ENCODE data around the gene HMGXB4. TPM values are rescaled to one million over a fixed set of nuclear protein-coding genes. Genes with fewer than 3 reads are reported as not detected.
A peak's percentile ranks its signal among the peaks of the same experiment; 100 is the strongest.

HMGXB4 gene
- total RNA-seq, 1 experiment from 2014 or later, result 43.4 TPM

DNA sequence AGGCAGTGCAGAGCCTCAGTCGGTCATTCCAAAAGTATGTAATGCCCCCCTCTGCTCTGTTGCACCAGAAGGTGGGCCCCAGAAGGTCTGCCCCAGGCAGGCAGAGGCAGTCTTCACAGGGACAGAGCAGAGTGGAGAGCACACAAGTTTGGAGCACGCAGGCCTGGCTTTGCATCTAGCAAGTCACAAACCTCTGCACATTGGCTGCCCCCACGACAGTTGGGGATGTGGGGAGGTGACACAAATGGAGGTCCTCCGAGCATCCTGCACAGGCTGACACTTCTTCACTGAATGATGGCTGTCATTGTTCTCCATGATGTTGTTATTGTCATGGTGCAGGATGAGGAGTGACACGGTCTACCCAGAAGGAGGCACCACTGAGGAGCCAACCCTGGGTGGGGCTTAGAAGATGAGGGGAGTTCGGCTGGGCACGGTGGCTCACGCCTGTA lies 54.3 kb downstream of the HMGXB4 start:
- H3K27ac ChIP-seq, result peak overlapping the region; percentile 91
- peaks cover 60% of the 10 kb centered on the region for H3K4me1 ChIP-seq
- no peaks in the 10 kb centered on the region for H3K36me3 ChIP-seq
- DNase-seq, result peak in 1 of 2 experiments; percentile 13
- no peak overlapping the region for H3K4me3 ChIP-seq
- H3K27me3 ChIP-seq, result no peaks in the 10 kb centered on the region
- no peaks in the 10 kb centered on the region for H3K9me3 ChIP-seq (replicated peaks)

GRCh38 chr22:35312198-35313059 lies 55.1 kb downstream of the HMGXB4 start:
- H3K4me1 ChIP-seq, result peaks cover 53% of the 10 kb centered on the region
- DNase-seq, result peak; percentile 38 to 61
- H3K4me3 ChIP-seq, result no peak overlapping the region
- H3K9me3 ChIP-seq (replicated peaks), result no peaks in the 10 kb centered on the region
- H3K27ac ChIP-seq, result peak overlapping the region; percentile 91
- no peaks in the 10 kb centered on the region for H3K27me3 ChIP-seq
- no peaks in the 10 kb centered on the region for H3K36me3 ChIP-seq

DNA sequence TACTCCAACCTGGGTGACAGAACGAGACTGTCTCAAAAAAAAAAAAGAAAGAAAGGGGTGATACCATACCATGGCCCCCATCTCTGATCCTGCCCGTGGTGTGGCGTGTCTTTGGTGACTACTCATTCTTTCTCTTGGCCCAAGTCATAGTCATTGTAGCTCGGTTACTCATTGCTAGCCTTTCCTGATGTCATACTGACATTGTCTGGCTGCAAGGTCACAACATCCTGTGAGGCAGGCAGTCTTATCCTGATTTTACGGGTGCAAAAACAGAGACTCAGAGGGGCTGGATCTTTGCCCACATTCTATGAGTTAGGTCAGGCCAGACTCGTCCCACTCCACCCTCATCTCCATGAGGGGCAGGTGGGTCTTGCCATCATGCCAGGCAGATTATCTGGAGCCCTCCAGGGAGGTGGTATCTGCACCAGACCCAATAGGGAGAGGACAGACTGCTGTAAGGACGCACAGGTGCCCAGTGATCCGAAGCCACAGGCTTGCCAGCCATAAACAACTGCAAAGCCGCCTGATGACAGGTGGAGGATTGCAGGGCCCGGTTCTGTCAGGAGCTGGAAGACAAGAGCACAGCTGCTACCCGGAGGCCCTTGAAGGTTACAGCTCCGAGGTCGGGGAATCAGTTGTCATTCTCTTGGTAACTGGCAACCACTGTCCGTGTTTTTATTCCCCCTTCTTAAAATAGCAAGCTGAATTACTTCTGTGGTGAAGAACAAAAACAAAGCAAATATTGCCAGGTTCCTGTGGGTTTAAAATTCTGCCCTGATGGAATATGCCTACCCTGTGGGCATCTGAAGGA lies 56.2 kb downstream of the HMGXB4 start:
- H3K27ac ChIP-seq, result peak overlapping the region; percentile 91
- H3K27me3 ChIP-seq, result no peaks in the 10 kb centered on the region
- no peaks in the 10 kb centered on the region for H3K9me3 ChIP-seq (replicated peaks)
- no peaks in the 10 kb centered on the region for H3K36me3 ChIP-seq
- H3K4me1 ChIP-seq, result peaks cover 53% of the 10 kb centered on the region
- peak; percentile 98 for DNase-seq
- H3K4me3 ChIP-seq, result no peak overlapping the region

DNA sequence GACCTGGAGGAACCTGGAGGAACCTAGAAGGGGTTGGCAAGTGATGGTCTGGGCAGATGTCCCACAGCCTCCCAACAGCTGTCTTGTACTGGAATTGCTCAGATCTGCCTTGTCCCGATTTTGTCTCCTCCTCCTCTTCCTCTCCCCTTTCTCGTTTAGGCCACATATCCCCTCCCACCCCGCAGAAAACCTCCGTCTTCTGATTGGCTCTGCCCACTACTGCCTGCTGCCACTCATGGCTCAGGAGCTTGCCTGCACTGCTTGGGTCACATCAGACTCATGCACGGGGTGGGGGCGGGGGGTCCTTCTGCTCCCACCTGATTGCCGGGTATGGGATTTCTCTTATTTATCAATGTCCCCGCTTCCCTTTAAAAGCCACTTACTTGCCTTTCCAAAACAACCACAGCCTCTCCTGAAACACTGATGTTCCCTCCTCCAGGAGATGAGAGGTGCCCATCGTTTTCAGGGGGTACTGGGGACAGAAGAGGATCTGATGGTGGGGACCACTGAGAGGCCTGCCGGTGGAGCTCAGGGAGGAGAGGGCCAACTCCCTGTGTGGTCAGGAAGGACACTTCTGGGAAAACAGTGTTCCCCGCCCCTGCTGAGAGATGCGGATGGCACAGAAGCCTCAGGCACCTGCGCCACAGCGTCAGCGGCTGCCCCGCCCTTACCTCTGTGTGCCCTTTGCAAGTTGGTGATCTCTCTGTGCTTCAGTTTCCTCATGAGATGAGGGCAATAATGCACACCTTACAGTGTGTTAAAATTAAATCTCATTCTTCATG lies 57.1 kb downstream of the HMGXB4 start:
- Histone ChIP-seq H3K4me3 (no peak overlapping the region), H3K27me3 (no peaks in the 10 kb centered on the region), H3K27ac (peak overlapping the region; percentile 91), H3K4me1 (peaks cover 53% of the 10 kb centered on the region), H3K9me3 (replicated peaks) (no peaks in the 10 kb centered on the region), H3K36me3 (no peaks in the 10 kb centered on the region)
- peak; percentile 80 to 84 for DNase-seq

- no peaks in the 10 kb centered on the region for H3K36me3 ChIP-seq
- H3K27ac ChIP-seq, result no peak overlapping the region
- H3K4me1 ChIP-seq, result peaks cover 48% of the 10 kb centered on the region
- no peaks in the 10 kb centered on the region for H3K27me3 ChIP-seq
- DNase-seq, result no peak
- H3K9me3 ChIP-seq (replicated peaks), result no peaks in the 10 kb centered on the region
- no peak overlapping the region for H3K4me3 ChIP-seq
Measured at GRCh38 chr22:35315141-35315854, 58.0 kb downstream of the HMGXB4 start.

DNA sequence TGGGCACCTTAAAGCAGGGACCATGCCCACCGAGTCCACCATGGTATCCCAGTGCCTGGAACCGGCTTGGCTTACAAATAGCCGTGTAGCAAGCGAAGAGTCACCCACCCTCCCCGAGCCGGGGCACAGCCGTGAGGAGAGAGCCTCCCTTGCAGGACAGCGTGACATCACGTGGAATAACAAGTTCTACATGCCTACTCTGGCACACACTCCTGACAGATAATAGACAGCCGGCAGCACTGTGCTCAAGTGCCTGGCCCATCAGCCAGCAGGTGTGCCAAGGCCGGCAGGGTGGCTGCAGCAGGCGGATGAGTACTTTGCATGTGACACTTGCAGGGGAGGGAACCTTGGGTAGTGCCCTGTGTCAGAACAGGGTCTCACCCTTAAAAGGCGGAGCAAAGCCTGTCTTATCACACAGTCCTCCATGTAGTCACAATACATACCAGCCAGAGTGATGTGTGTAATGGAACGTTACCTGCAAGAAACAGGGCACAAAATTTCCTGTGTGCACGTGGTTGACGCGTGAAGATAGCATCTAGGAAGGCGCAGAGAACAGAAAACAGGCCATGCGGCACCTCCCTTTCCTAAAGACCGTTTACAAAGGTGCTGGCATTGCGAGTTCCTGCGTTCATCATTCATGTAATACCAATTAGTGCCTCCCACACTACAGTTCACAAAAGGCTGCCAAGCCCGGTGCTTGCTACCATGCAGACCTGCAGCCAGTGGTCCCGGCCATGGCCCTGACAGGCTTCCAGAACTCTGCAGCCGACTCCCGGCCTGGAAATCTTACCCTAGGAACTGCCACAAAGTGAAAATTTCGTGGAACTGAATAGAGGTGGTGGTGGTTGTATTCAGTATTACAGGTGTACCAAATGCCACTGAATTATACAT lies 58.8 kb downstream of the HMGXB4 start:
- Histone ChIP-seq H3K36me3 (no peaks in the 10 kb centered on the region), H3K4me1 (peaks cover 40% of the 10 kb centered on the region), H3K27ac (no peak overlapping the region), H3K4me3 (no peak overlapping the region), H3K27me3 (no peaks in the 10 kb centered on the region), H3K9me3 (replicated peaks) (no peaks in the 10 kb centered on the region)
- no peak for DNase-seq

GRCh38 chr22:35316751-35317150 lies 59.5 kb downstream of the HMGXB4 start:
- no peak for DNase-seq
- no peaks in the 10 kb centered on the region for H3K36me3 ChIP-seq
- H3K27ac ChIP-seq, result no peak overlapping the region
- H3K4me1 ChIP-seq, result peaks cover 34% of the 10 kb centered on the region
- H3K4me3 ChIP-seq, result no peak overlapping the region
- H3K27me3 ChIP-seq, result no peaks in the 10 kb centered on the region
- H3K9me3 ChIP-seq (replicated peaks), result no peaks in the 10 kb centered on the region

DNA sequence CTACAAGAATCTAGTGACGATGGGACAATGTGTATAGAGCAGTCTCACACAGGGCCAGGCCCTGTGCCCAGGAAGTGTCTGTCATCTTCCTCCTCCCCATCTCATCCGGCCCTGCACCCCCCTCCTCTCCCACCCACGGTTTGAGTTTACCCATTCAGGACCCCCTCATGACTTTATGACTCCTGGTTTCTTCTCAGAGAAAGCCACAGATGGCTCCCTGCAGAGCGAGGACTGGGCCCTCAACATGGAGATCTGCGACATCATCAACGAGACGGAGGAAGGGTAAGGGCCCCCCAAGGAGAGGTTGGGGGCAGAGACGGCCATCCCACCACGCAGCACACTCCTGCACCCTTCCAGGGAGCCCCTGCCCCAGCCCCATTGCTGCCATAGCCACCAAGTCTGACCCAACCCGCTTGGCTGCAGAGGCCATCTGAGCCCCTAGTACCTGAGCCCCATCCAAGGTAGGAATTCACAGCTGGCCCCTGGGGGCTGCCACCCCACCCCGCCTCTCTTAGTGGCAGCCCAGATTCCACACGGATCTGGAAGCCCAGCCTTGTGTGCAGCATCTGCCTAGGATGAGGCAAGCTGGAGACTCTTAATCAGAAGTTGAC lies 60.5 kb downstream of the HMGXB4 start:
- DNase-seq, result no peak
- Histone ChIP-seq H3K4me1 (peaks cover 25% of the 10 kb centered on the region), H3K4me3 (no peak overlapping the region), H3K9me3 (replicated peaks) (no peaks in the 10 kb centered on the region), H3K36me3 (no peaks in the 10 kb centered on the region), H3K27me3 (no peaks in the 10 kb centered on the region), H3K27ac (no peak overlapping the region)

DNA sequence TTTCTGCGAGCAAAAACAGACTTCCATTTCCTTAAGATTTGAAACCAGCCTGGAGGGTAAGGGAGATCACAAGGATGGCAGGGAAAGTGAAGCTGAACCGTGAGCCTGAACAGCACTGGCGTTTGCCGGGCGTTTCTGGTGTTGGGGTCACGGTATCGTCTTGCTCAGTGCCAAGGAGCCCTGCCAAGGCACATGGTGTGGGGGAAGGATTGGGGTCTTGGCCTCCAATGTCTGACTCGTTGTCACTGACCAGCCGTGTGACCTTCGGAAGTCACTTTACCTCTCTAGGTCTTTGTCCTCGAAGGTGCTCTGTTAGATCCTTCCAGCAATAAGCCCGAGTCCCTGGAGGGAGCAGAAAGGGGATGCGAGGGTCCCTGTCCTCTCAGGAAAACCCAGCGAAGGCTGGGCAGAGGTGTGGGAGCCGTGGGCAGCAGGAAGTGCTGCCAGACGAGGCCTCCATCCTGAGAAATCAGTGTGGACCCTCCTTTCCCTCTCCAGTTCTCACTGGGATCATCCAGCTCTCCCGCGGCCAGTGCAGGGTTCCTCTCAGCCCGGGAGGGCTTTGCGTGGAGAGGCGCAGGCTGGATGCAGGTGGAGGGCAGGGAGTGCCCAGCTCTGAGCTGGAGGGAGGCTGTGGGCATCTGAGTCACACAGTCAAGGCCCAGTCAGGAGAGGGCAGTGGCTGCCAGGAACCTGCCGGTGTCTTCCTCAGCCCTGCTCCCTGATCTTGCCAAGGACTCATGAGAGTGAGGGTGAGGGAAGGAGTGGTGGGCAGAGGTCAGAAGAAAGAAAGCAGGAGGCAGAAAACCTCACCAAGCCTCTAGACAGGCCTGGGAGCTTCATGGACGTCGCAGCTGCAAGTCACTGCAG lies 61.3 kb downstream of the HMGXB4 start:
- H3K9me3 ChIP-seq (replicated peaks), result no peaks in the 10 kb centered on the region
- no peak overlapping the region for H3K4me3 ChIP-seq
- H3K4me1 ChIP-seq, result peaks cover 19% of the 10 kb centered on the region
- no peaks in the 10 kb centered on the region for H3K27me3 ChIP-seq
- H3K36me3 ChIP-seq, result no peaks in the 10 kb centered on the region
- H3K27ac ChIP-seq, result no peak overlapping the region
- DNase-seq, result no peak

- no peak overlapping the region for H3K4me3 ChIP-seq
- H3K4me1 ChIP-seq, result peaks cover 13% of the 10 kb centered on the region
- no peaks in the 10 kb centered on the region for H3K9me3 ChIP-seq (replicated peaks)
- no peak for DNase-seq
- no peak overlapping the region for H3K27ac ChIP-seq
- no peaks in the 10 kb centered on the region for H3K36me3 ChIP-seq
- no peaks in the 10 kb centered on the region for H3K27me3 ChIP-seq
Measured at GRCh38 chr22:35319244-35319985, 62.1 kb downstream of the HMGXB4 start.

- no peaks in the 10 kb centered on the region for H3K27me3 ChIP-seq
- no peaks in the 10 kb centered on the region for H3K36me3 ChIP-seq
- no peak for DNase-seq
- H3K4me3 ChIP-seq, result no peak overlapping the region
- no peak overlapping the region for H3K27ac ChIP-seq
- H3K4me1 ChIP-seq, result no peaks in the 10 kb centered on the region
- no peaks in the 10 kb centered on the region for H3K9me3 ChIP-seq (replicated peaks)
Measured at GRCh38 chr22:35322126-35322525, 64.8 kb downstream of the HMGXB4 start.

- Histone ChIP-seq H3K9me3 (replicated peaks) (no peaks in the 10 kb centered on the region), H3K27ac (no peak overlapping the region), H3K36me3 (no peaks in the 10 kb centered on the region), H3K27me3 (no peaks in the 10 kb centered on the region), H3K4me3 (no peak overlapping the region), H3K4me1 (no peaks in the 10 kb centered on the region)
- DNase-seq, result no peak
Measured at GRCh38 chr22:35322893-35323292, 65.6 kb downstream of the HMGXB4 start.
